Measurements from ENCODE around the gene SGMS1.
A peak's percentile ranks its signal among the peaks of the same experiment; 100 is the strongest.

DNA sequence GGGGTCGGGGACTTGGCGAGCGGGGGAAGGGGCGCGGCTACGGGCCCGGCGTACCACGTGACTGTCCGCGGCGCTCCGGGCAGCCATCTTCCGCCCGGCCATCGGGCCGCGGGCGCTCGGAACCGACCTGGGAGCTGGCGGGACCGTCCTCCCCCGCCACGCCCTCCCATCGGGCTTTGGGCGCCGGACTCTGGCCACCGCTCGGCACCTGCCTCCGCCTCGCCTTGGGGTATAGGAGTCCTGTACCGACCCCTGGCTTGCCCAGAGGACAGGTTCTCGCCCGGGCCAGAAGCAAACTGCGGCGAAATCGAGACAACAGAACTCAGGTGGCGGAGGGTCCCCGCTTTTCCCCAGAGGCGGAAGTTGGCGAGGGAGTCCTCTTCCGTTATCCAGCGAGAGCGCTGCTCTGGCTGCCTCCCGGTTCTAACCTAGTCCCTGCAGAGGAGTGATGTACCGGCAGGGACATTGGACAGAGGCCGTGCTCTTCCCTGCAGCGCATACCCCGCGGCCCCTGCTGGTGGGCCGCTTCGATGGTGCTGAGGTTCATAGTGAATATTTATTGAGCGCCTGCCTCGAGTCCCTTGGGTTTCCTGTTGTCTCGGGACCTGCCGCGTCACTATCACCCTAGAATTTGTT lies 1.2 kb upstream of the SGMS1 start:
- TF ChIP-seq POLR2A (IDR thresholded peaks at IDR 0.05) (peak in 1 of 2 donors; percentile 8), CTCF (IDR thresholded peaks at IDR 0.05) (peak; percentile 37 to 54), POLR2AphosphoS5 (IDR thresholded peaks at IDR 0.05) (no peak)
